NCI-H1436 treated with DMSO at 0.1 percent for 48 hours (cell line): ENCODE measurements around the gene ANO9.

Experiments
- DNase-seq: peaks from one replicate; lab custom pipeline; 2025; lab: John Stamatoyannopoulos, UW

The ANO9 gene

DNA sequence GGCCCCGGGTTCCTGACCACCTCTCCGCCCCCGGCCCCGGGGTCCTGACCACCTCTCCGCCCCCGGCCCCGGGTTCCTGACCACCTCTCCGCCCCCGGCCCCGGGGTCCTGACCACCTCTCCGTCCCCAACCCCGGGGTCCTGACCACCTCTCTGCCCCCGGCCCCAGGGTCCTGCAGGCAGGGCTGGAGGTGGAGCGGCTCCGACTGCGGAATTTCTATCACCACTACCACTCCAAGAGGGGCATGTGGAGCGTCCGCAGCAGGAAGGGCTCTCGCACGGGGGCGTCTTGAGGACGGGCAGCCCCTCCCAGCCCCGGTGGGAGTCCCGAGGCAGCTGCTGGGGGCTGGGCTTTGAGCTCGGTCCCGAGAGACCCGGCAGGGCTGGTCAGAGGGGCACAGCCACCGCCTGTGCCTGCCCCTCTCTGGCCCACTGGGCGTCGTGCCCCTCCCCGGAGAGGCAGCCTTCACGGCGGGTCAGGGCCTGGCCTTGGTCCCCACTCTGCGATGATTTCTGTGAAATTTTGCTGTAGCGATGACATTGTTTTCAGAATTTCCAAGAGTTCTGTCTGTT lies 60.2 kb downstream of the ANO9 start:
- no peak for DNase-seq

DNA sequence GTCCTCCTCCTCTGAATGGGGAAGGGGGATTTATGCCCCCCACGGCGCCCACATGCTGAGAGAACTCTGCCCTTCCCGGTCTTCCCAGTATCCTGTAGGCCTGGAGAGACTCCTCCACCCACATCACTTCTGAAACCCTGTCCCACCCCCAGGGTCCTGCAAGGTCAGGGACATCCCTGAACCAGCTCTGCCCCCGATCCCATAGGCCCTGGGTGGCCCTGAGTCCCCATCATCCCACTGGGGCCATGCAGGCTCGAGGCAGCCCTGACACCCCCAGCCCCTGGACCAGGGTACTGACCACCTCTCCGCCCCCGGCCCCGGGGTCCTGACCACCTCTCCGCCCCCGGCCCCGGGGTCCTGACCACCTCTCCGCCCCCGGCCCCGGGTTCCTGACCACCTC lies 60.8 kb downstream of the ANO9 start:
- no peak for DNase-seq

GRCh38 chr11:380491-380890 lies 61.3 kb downstream of the ANO9 start:
- DNase-seq = no peak

- DNase-seq = no peak
These were observed 61.7 kb downstream of the ANO9 start for GRCh38 chr11:380095-380480.

- DNase-seq = no peak
These were observed 62.4 kb downstream of the ANO9 start for GRCh38 chr11:379205-380094.

- no peak for DNase-seq
These were observed 63.8 kb downstream of the ANO9 start for GRCh38 chr11:377883-378500.

DNA sequence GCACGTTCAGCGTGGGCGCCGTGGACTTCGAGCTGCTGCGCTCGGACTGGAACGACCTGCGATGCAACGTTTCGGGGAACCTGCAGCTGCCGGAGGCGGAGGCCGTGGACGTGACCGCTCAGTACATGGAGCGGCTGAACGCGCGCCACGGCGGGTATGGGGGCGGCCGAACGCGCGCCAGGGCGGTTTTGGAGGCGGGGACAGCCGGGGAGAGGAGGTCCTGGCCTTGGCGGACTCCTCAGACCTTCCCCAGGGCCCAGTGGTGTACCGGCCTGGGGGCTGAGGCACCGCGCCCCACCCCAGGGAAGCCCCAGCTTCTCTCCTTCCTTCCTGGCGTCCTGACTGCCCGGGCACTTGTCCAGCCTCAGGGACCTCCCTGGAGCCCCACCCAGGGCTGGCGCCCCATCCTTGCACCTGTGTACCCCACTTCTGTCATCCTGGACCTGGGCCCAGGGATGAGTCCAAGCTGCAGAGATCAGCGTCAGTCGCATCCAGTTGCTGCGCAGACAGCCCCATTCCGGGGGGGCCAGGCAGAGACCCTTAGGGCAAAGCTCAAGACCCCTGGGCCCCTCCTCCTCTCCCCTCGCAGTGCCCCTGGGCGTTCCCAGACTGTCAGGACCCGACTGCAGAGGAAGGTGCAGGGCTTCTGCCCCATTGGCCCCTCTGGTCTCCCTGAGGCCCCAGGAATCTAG lies 64.5 kb downstream of the ANO9 start:
- DNase-seq = no peak

DNA sequence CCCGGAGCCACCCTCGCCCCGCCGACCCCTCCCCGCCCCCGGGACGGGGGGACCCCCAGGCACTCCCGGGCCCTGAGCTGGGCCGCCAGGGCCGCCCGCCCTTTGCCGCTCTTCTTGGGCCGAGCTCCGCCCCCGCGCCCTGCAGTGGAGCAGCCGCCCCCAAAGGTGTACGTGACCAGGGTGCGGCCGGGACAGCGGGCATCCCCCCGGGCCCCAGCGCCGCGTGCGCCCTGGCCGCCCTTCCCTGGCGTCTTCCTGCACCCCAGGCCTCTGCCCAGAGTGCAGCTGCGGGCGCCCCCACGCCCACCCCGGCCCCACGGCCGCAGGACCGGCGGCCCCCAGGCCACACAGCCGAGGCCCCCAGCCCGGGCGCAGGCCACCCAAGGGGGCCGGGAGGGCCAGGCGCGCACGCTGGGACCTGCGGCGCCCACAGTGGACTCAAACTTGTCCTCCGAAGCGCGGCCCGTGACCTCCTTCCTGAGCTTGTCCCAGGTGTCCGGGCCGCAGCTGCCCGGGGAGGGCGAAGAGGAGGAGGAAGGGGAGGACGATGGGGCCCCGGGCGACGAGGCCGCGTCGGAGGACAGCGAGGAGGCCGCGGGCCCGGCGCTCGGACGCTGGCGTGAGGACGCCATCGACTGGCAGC lies 65.2 kb downstream of the ANO9 start:
- DNase-seq = no peak

DNA sequence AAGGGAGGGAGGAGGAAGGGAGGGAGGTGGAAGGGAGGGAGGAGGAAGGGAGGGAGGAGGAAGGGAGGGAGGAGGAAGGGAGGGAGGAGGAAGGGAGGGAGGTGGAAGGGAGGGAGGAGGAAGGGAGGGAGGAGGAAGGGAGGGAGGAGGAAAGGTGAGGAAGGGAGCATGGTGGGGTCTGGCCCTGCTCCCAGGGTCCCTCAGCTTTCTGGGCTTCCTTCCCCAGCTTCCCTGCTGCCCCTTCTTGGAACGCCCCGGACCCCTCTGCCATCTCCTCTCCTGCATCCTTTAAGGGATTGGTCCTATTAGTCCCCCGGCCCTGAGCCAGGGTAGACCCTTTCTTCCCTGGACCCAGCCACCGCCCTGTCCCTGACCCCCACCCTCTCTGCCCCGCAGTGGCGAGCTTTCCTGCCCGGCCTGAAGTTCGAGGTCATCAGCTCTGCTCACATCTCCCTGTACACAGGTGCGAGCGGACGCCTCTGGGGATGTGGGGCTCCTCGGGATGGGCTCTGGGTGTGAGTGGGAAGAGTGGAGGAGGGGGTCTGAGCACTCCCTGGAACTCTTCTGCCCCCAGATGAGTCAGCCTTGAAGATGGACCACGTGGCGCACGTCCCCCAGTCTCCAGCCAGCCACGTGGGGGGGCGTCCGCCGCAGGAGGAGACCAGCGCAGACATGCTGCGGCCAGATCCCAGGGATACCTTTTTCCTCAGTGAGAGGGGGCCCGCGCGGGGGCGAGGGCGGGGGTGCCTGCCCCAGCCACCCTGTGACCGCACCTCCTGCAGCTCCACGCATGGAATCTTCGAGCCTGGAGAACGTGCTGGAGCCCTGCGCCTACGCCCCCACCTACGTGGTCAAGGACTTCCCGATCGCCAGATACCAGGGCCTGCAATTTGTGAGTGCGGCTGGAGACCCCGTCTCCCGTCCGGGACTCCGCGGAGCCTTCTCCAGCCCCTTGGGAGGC lies 66.5 kb downstream of the ANO9 start:
- no peak for DNase-seq

DNA sequence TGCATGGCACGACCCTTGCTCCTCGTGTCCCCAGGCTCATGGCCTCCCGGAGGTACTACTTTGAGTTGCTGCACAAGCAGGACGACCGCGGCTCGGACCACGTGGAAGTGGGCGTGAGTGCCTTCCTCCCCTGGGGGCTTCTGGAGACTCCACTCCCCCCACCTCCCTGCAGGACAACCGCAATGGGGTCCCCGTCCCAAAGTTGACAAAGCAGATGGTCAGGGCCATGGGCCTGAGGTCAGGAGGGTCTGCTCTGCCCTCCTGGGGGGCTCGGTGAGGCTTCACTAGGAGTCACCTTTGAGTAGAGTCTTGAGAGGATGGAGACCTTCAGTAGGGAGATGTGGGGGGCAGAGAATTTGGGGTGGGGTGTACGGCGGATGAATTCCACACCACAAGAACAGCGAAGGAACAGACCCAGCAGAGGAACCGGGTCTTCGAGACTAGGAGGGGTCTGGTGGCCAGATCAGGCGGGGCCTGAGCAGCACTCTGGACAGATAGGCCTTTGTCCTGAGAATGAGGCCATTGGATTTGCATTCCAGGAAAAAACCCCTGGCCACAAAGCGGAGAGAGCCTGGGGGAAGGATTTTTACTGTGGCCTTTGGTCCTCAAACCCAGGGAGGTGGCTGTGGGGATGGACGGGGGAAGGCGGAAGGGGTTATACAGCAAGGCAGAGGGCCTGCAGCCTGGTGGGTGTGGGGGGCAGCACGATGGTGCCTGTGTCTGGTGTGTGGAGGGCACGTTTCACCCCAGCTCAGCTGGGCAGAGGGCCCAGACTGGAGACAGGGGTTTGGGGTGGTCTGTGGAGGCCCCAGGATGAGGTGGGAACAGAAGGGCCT lies 67.9 kb downstream of the ANO9 start:
- DNase-seq = no peak

DNA sequence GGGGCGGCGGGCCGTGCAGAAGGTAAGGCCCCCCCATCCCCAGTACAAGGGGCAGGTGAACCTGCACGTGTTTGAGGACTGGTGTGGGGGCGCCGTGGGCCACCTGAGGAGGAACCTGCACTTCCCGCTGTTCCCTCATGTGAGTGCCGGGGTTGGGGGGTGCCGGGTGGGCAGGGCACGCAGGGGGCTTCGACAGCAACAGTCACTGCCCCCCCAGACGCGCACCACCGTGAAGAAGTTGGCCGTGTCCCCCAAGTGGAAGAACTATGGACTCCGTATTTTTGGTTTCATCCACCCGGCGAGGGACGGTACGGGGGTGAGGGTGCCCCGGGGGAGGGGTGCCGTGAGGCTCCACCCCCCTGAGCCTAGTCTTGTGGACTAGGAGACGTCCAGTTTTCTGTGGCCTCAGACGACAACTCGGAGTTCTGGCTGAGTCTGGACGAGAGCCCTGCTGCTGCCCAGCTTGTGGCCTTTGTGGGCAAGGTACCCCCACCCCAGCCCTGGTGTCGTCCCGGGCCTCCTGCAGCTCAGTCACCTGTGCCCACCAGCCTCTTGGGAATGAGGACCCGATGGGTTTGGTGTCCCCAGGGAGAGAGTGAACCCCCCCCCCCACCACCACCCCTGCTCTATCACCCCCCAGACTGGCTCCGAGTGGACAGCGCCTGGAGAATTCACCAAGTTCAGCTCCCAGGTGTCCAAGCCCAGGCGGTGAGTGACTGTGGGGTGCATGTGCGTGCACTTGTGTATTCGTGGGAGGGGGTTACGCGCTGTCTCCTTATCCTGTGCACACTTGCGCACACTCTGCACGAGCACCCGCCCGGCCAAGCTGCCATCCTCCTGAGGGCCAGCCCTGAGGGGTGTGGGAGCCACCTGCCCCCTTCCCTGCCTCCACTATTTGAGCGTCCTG lies 68.7 kb downstream of the ANO9 start:
- no peak for DNase-seq

DNA sequence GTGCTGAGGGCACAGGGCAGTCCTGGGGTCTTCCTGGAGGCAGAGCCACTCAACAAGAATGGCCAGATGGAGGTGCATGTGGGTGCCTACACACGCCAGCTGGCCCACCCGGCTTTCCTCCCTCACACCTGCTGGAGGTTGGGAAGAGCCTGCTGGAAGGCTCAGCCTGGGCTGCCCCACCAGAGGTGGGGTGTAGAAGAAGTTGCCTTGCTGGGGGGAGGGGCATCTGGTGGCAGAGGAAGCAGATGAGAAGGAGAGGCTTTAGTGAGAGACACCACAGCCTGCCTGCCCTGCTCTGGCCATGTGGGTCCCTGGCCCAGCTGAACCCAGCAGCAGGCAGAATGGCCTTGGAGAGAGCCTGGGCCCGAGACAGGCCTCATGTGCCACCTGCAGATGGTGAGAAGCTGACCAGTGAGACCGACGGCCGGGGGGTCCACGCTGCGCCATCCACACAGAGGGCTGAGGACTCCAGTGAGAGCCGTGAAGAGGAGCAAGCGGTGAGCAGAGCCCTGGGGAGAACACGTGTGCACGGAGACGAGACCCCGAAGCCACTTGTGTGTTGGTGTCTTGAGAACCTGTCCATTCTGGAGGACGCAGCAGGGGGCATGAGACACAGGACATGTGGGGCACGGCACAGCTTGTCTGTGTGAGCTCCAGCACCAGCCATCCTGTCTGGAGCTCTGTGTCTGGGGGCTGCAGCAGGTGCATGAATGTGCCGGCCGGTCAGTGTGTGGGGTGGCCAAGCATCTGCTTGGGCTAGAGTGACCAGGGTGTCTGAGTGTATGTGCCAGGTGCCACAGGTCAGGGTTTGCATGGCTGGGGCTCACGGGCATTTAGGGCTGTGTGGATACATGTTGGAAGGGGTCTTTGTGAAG lies 69.9 kb downstream of the ANO9 start:
- no peak for DNase-seq

- DNase-seq = no peak
These were observed 70.8 kb downstream of the ANO9 start for GRCh38 chr11:371051-371450.

- no peak for DNase-seq
These were observed 71.5 kb downstream of the ANO9 start for GRCh38 chr11:370070-370941.

DNA sequence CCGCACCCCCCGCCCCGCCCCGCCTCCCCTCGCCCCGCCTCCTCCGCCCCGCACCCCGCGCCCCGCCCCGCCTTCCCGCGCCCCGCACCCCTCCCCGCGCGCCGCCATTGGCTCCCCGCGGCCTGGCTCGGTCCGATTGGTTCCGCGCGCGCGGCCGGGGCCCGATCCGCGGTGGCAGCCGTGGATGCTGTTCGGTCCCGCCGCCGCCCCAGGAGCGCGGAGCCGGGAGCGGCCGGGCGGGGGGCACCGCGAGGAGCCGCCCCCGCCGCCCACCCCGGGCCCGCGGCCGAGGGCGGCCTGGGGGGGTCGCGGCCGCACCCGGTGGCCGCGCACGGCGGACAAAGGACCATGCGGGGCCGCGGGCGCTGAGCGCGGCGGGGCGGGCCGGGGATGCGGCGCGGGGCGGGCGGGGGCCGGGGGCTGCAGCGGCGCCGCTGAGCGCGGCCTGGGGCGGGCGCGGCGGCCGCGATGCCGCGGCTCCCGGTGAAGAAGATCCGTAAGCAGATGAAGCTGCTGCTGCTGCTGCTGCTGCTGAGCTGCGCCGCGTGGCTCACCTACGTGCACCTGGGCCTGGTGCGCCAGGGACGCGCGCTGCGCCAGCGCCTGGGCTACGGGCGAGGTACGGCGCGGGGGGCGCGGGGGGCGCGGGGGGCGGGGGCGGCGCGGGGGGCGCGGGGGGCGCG lies 72.3 kb downstream of the ANO9 start, which contains the start of gene B4GALNT4:
Gene B4GALNT4 (plus strand): TSS at position 164 of the 683 bp plus-strand sequence. CDS start 305 bp downstream, at position 469.
- no peak for DNase-seq
